ENCODE data around the gene CMTM4. TPM values are rescaled to one million over a fixed set of nuclear protein-coding genes. Genes with fewer than 3 reads are reported as not detected.
A peak's percentile ranks its signal among the peaks of the same experiment; 100 is the strongest.

CMTM4 gene
- 79.6 and 110 TPM in 2 replicates for total RNA-seq (2022)
- Bru-seq, nascent RNA: percentile 78 among the genes with signal in this experiment
- percentile 91 among the genes with signal in this experiment for BruChase-seq, experiment 1, labeled RNA remaining after a 6-hour chase
- BruChase-seq, experiment 2, labeled RNA remaining after a 2-hour chase: percentile 89 among the genes with signal in this experiment
- long read RNA-seq, full-length matches to known transcripts: 18 of 24 reads
- long read RNA-seq, partial matches to known transcripts: 0 of 24 reads
- long read RNA-seq, other reads (novel, unspliced or antisense): 6 of 24 reads

GRCh38 chr16:66696669-66697630 lies at the start of gene CMTM4:
Gene CMTM4, minus strand, starts transcription at chr16:66696743. Its CDS starts 218 bp downstream, at chr16:66696525.
- DNase-seq: peak; percentile 95
- H3K27me3 Mint-ChIP-seq (ENCODE audit: unreplicated experiment): no peaks in the 10 kb centered on the region
- peaks cover 35% of the 10 kb centered on the region for H3K36me3 Mint-ChIP-seq (ENCODE audit: insufficient read depth, unreplicated experiment)
- no TSS peak for BruUV-seq (replicated peaks)
- no peak for TF ChIP-seq CTCF (IDR thresholded peaks at IDR 0.05; ENCODE audit: unreplicated experiment)
- H3K4me1 Mint-ChIP-seq (ENCODE audit: low read depth, unreplicated experiment): peaks cover 26% of the 10 kb centered on the region
- H3K4me3 Mint-ChIP-seq (ENCODE audit: low read depth, unreplicated experiment): peak within 1 kb of the TSS; percentile 89
- intact Hi-C loops (cut with micrococcal nuclease; ENCODE audit: unreplicated experiment): loop anchor here (10.0 kb wide), 1 partner anchor 82 kb away; no protein-coding TSS in a partner anchor
- no peaks in the 10 kb centered on the region for H3K9me3 Mint-ChIP-seq (ENCODE audit: low read depth, unreplicated experiment)
- H3K27ac Mint-ChIP-seq (ENCODE audit: unreplicated experiment): peak within 1 kb of the TSS; percentile 56
- CTCF ChIA-PET: interaction anchor here (0.6 to 1.4 kb wide), 7 partner anchors 10 to 171 kb away, joined by 3 to 6 read pairs (median 4); no protein-coding TSS in a partner anchor

DNA sequence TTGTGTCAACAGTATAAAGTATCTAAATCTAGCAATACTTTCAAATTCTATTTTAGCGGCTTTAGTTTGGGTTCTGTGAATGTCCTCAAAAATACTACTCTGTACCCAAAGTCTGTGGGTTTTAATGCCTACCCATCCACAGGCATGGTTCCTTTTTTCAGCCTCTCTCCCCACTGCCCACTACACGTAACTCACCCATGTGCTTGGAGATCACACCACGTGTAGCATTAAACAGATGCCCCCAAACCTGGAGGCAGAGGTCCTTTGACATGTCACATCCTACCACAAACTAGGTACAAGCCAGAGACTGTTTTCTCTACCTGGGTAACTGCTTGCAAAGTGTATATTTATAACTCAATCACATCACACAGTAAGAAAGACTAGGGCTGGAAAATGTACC lies 49.5 kb upstream of the CMTM4 start:
- peaks cover 39% of the 10 kb centered on the region for H3K4me1 Mint-ChIP-seq (ENCODE audit: low read depth, unreplicated experiment)
- H3K4me3 Mint-ChIP-seq (ENCODE audit: low read depth, unreplicated experiment): no peak overlapping the region
- CTCF ChIA-PET: no interaction called here
- no peak for DNase-seq
- BruUV-seq (replicated peaks): no TSS peak
- intact Hi-C loops (cut with micrococcal nuclease; ENCODE audit: unreplicated experiment): no loop called here
- H3K9me3 Mint-ChIP-seq (ENCODE audit: low read depth, unreplicated experiment): no peaks in the 10 kb centered on the region
- peaks cover 67% of the 10 kb centered on the region for H3K36me3 Mint-ChIP-seq (ENCODE audit: insufficient read depth, unreplicated experiment)
- no peak overlapping the region for H3K27ac Mint-ChIP-seq (ENCODE audit: unreplicated experiment)
- TF ChIP-seq CTCF (IDR thresholded peaks at IDR 0.05; ENCODE audit: unreplicated experiment): no peak
- H3K27me3 Mint-ChIP-seq (ENCODE audit: unreplicated experiment): no peaks in the 10 kb centered on the region

- Mint-ChIP-seq H3K4me1 (ENCODE audit: low read depth, unreplicated experiment) (peaks cover 34% of the 10 kb centered on the region), H3K27me3 (ENCODE audit: unreplicated experiment) (no peaks in the 10 kb centered on the region), H3K4me3 (ENCODE audit: low read depth, unreplicated experiment) (peak overlapping the region; percentile 25), H3K27ac (ENCODE audit: unreplicated experiment) (peak overlapping the region; percentile 89), H3K9me3 (ENCODE audit: low read depth, unreplicated experiment) (no peaks in the 10 kb centered on the region), H3K36me3 (ENCODE audit: insufficient read depth, unreplicated experiment) (peaks cover 64% of the 10 kb centered on the region)
- no TSS peak for BruUV-seq (replicated peaks)
- CTCF ChIA-PET: interaction anchor here (0.7 to 2.5 kb wide), 9 partner anchors 9 to 1052 kb away, joined by 3 to 20 read pairs (median 6); partner anchors contain the start of genes DYNC1LI2 and NAE1
- DNase-seq: no peak
- intact Hi-C loops (cut with micrococcal nuclease; ENCODE audit: unreplicated experiment): loop anchor here (2.0 kb wide), 1 partner anchor 333 kb away; no protein-coding TSS in a partner anchor
- TF ChIP-seq CTCF (IDR thresholded peaks at IDR 0.05; ENCODE audit: unreplicated experiment): no peak
Measured at GRCh38 chr16:66741950-66742808, 45.6 kb upstream of the CMTM4 start.

Measured in Calu3 (cell line).